Neutrophil (primary cell): Measurements from ENCODE around the gene GPC6.

Source experiments
- H3K27ac ChIP-seq: fragments of 200-600 bp; sonication (generic); 2 replicates; pipeline ENCODE4 v1.5.1; 2016; ENCODE audit warnings: mild to moderate bottlenecking, moderate library complexity
- H3K27me3 ChIP-seq: fragments of 200-600 bp; sonication (generic); 2 replicates; pipeline ENCODE4 v1.6.0; 2016; ENCODE audit warnings: mild to moderate bottlenecking
- H3K36me3 ChIP-seq: fragments of 200-600 bp; sonication (generic); 2 replicates; pipeline ENCODE4 v1.5.1; 2017
- H3K4me1 ChIP-seq, 2 experiments: fragments of 200-600 bp in 1 of 2; sonication (generic) in 1 of 2; 1 replicate in 1 of 2; 2 replicates in 1 of 2; pipeline versions ENCODE4 v1.5.1 to v1.6.1; 2013 to 2016; ENCODE audit warnings: low read depth in 1 of 2, low read length in 1 of 2, mild to moderate bottlenecking in 1 of 2, moderate library complexity in 1 of 2; ENCODE audit not compliant: control insufficient read depth in 1 of 2, insufficient read depth in 1 of 2
- H3K4me3 ChIP-seq, 2 experiments: fragments of 200-600 bp in 1 of 2; sonication (generic) in 1 of 2; 1 replicate in 1 of 2; 2 replicates in 1 of 2; pipeline ENCODE4 v1.5.1; 2013 to 2016; ENCODE audit warnings: low read depth in 1 of 2, low read length in 1 of 2, mild to moderate bottlenecking in 1 of 2, moderate library complexity in 1 of 2
- H3K9me3 ChIP-seq: fragments of 200-600 bp; sonication (generic); 2 replicates; pipeline ENCODE4 v1.5.1; 2016
- TF ChIP-seq, protein P1 (sequence below): fragments of 200-600 bp; sonication (generic); IDR thresholded peaks from 2 replicates; pipeline ENCODE4 v1.5.1; 2016; ENCODE audit warnings: antibody characterized with exemption

Gene GPC6

DNA sequence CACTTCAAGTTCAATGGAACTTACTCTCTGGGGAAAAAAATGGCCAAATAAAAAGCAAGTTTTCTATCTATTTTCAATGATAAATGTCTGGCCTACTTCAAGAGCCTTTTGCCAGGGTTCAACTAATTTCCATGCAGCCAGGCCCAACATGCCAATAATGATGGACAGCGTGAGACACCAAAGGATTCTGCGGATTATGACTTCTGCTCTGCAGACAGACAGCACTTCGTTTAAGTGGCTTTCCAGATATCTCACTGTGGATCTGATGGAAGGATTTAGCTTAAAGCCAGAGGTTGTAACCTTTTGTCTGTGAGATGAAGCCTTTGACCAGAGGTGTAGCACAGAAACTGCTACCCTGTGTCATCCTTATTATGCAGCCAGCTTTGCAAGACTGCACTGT lies 638.6 kb downstream of the GPC6 start:
- no peak overlapping the region for H3K27ac ChIP-seq
- TF ChIP-seq, protein P1, sequence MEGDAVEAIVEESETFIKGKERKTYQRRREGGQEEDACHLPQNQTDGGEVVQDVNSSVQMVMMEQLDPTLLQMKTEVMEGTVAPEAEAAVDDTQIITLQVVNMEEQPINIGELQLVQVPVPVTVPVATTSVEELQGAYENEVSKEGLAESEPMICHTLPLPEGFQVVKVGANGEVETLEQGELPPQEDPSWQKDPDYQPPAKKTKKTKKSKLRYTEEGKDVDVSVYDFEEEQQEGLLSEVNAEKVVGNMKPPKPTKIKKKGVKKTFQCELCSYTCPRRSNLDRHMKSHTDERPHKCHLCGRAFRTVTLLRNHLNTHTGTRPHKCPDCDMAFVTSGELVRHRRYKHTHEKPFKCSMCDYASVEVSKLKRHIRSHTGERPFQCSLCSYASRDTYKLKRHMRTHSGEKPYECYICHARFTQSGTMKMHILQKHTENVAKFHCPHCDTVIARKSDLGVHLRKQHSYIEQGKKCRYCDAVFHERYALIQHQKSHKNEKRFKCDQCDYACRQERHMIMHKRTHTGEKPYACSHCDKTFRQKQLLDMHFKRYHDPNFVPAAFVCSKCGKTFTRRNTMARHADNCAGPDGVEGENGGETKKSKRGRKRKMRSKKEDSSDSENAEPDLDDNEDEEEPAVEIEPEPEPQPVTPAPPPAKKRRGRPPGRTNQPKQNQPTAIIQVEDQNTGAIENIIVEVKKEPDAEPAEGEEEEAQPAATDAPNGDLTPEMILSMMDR = no peak
- H3K36me3 ChIP-seq = no peaks in the 10 kb centered on the region
- H3K4me1 ChIP-seq = no peaks in the 10 kb centered on the region
- H3K4me3 ChIP-seq = no peak overlapping the region
- H3K27me3 ChIP-seq = no peaks in the 10 kb centered on the region
- H3K9me3 ChIP-seq = no peaks in the 10 kb centered on the region

GRCh38 chr13:93867481-93867880 lies 640.9 kb downstream of the GPC6 start:
- Histone ChIP-seq H3K36me3 (no peaks in the 10 kb centered on the region), H3K27me3 (no peaks in the 10 kb centered on the region), H3K27ac (no peak overlapping the region), H3K4me1 (no peaks in the 10 kb centered on the region), H3K9me3 (no peaks in the 10 kb centered on the region), H3K4me3 (no peak overlapping the region)
- TF ChIP-seq, protein P1 = no peak

GRCh38 chr13:93872376-93872775 lies 645.8 kb downstream of the GPC6 start:
- TF ChIP-seq, protein P1 = no peak
- Histone ChIP-seq H3K9me3 (no peaks in the 10 kb centered on the region), H3K4me3 (no peak overlapping the region), H3K27ac (no peak overlapping the region), H3K27me3 (no peaks in the 10 kb centered on the region), H3K36me3 (no peaks in the 10 kb centered on the region), H3K4me1 (no peaks in the 10 kb centered on the region)

DNA sequence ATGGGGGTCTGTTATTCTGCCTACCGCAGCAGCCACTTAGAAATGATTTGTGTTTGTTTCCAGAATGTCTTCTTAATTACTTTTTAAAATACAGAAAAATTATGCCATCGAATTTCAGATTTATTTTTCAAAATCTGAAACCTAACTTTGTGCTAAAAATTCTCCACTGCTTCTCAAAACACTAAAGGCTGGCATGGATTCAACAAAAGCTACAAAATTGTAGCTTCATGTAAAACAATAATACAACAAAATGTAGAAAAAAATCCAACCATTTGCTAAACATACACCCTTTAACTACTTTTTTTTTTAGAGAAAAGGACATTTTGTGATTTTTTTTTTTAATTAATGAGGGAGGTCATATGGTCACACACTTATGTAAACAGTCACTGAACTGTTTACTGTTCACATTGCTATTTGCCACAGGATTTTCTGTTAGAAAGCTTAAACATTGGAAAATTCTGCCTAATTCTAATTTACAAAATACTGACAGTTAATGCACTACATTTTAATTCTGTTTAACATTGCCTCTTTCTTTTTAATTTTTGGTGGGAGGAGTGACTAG lies 646.3 kb downstream of the GPC6 start:
- no peaks in the 10 kb centered on the region for H3K36me3 ChIP-seq
- H3K27ac ChIP-seq = no peak overlapping the region
- TF ChIP-seq, protein P1 = no peak
- no peaks in the 10 kb centered on the region for H3K27me3 ChIP-seq
- H3K9me3 ChIP-seq = no peaks in the 10 kb centered on the region
- H3K4me1 ChIP-seq = no peaks in the 10 kb centered on the region
- no peak overlapping the region for H3K4me3 ChIP-seq

GRCh38 chr13:93875547-93875946 lies 648.9 kb downstream of the GPC6 start:
- no peak overlapping the region for H3K4me3 ChIP-seq
- no peaks in the 10 kb centered on the region for H3K27me3 ChIP-seq
- no peak overlapping the region for H3K27ac ChIP-seq
- TF ChIP-seq, protein P1 = no peak
- H3K9me3 ChIP-seq = no peaks in the 10 kb centered on the region
- no peaks in the 10 kb centered on the region for H3K36me3 ChIP-seq
- no peaks in the 10 kb centered on the region for H3K4me1 ChIP-seq

GRCh38 chr13:93876236-93876635 lies 649.6 kb downstream of the GPC6 start:
- no peaks in the 10 kb centered on the region for H3K27me3 ChIP-seq
- H3K4me3 ChIP-seq = no peak overlapping the region
- no peaks in the 10 kb centered on the region for H3K4me1 ChIP-seq
- no peaks in the 10 kb centered on the region for H3K9me3 ChIP-seq
- H3K27ac ChIP-seq = no peak overlapping the region
- H3K36me3 ChIP-seq = no peaks in the 10 kb centered on the region
- TF ChIP-seq, protein P1 = no peak
